AG04450 (cell line): ENCODE data around the gene FLNB. TPM values are rescaled to one million over a fixed set of nuclear protein-coding genes. Genes with fewer than 3 reads are reported as not detected.
A peak's percentile ranks its signal among the peaks of the same experiment; 100 is the strongest.

Experiments
- CTCF ChIA-PET: fragments of 300-600, 350-600 bp; formaldehyde crosslinking; extraction: SDS; loops from one replicate; lab custom pipeline; 2022; ENCODE audit warnings: antibody characterized with exemption, inconsistent platforms; lab: Charles Lee
- POLR2A ChIA-PET: fragments of 350-600 bp; formaldehyde crosslinking; extraction: SDS; loops from one replicate; lab custom pipeline; 2021; ENCODE audit warnings: antibody characterized with exemption, inconsistent platforms; lab: Yijun Ruan, JAX
- DNase-seq: peaks from one replicate; pipeline ENCODE4 v3.0.0-alpha.2; 2011; ENCODE audit warnings: low read depth, low spot score
- H3K27ac ChIP-seq: one replicate; pipeline ENCODE4 v1.5.1; 2012; ENCODE audit warnings: low read depth, low read length, control low read depth
- H3K27me3 ChIP-seq: one replicate; pipeline ENCODE4 v1.6.0; 2012; ENCODE audit warnings: low read length; ENCODE audit not compliant: control insufficient read depth, insufficient read depth
- H3K4me3 ChIP-seq: 2 replicates; pipeline ENCODE4 v1.5.1; 2011; ENCODE audit warnings: mild to moderate bottlenecking, low read depth, low read length, control low read depth
- H3K9me3 ChIP-seq: 2 replicates; pipeline ENCODE4 v1.5.1; 2012; ENCODE audit warnings: low read length; ENCODE audit not compliant: control insufficient read depth, insufficient read depth
- CTCF ChIP-seq: IDR thresholded peaks from 2 replicates; pipeline ENCODE4 v1.5.1; 2011; ENCODE audit warnings: low read depth, low read length, control low read depth, inconsistent platforms
- polyA plus RNA-seq: library from polyadenylated mRNA; depleted of rRNA; stranded (reverse); fragments of >200 nt; gene quantifications from 2 replicates; pipeline ENCODE4 v1.2.3, GENCODE V29; 2011

FLNB gene
- polyA plus RNA-seq, 1 experiment, result 89.6 TPM

- POLR2A ChIA-PET, result interaction anchor here (0.7 to 1.1 kb wide), 2 partner anchors 12 to 626 kb away, joined by 4 to 7 read pairs; no protein-coding TSS in a partner anchor
- H3K27ac ChIP-seq, result peak overlapping the region; percentile 39
- DNase-seq, result no peak
These were observed 63.3 kb downstream of the FLNB start for GRCh38 chr3:58071480-58071971.

GRCh38 chr3:58072052-58072762 is 64.0 kb downstream of the FLNB start:
- no peak for TF ChIP-seq CTCF
- CTCF ChIA-PET, result interaction anchor here (0.9 kb wide), 1 partner anchor 65 kb away, joined by 3 read pairs; no protein-coding TSS in a partner anchor
- Histone ChIP-seq H3K27me3 (no peaks in the 10 kb centered on the region), H3K4me3 (no peak overlapping the region), H3K9me3 (no peaks in the 10 kb centered on the region), H3K27ac (peak overlapping the region; percentile 39)
- POLR2A ChIA-PET, result interaction anchor here (1.1 kb wide), 1 partner anchor 13 kb away, joined by 4 read pairs; no protein-coding TSS in a partner anchor
- no peak for DNase-seq

More at GRCh38 chr3:58071480-58071971, 63.3 kb downstream of the FLNB start:
- no peak for TF ChIP-seq CTCF
- CTCF ChIA-PET, result interaction anchor here (0.9 kb wide), 1 partner anchor 64 kb away, joined by 3 read pairs; no protein-coding TSS in a partner anchor
- Histone ChIP-seq H3K9me3 (no peaks in the 10 kb centered on the region), H3K27me3 (no peaks in the 10 kb centered on the region), H3K4me3 (no peak overlapping the region)

- CTCF ChIA-PET, result no interaction called here
- H3K9me3 ChIP-seq, result no peaks in the 10 kb centered on the region
- TF ChIP-seq CTCF, result no peak
- no peak overlapping the region for H3K27ac ChIP-seq
- no peaks in the 10 kb centered on the region for H3K27me3 ChIP-seq
- DNase-seq, result no peak
- no peak overlapping the region for H3K4me3 ChIP-seq
- POLR2A ChIA-PET, result interaction anchor here (0.7 kb wide), 1 partner anchor 53 kb away, joined by 4 read pairs; no protein-coding TSS in a partner anchor
These were observed 64.5 kb downstream of the FLNB start for GRCh38 chr3:58072763-58073130.

GRCh38 chr3:58073301-58074108 is 65.3 kb downstream of the FLNB start:
- no peaks in the 10 kb centered on the region for H3K9me3 ChIP-seq
- DNase-seq, result no peak
- POLR2A ChIA-PET, result interaction anchor here (0.6 to 0.7 kb wide), 2 partner anchors 54 to 89 kb away, joined by 3 to 4 read pairs; no protein-coding TSS in a partner anchor
- no peak overlapping the region for H3K27ac ChIP-seq
- H3K27me3 ChIP-seq, result no peaks in the 10 kb centered on the region
- TF ChIP-seq CTCF, result no peak
- CTCF ChIA-PET, result interaction anchor here (1.6 kb wide), 1 partner anchor 111 kb away, joined by 3 read pairs; no protein-coding TSS in a partner anchor
- no peak overlapping the region for H3K4me3 ChIP-seq
